Measurements from ENCODE around the gene CYB5R4. TPM values are rescaled to one million over a fixed set of nuclear protein-coding genes. Genes with fewer than 3 reads are reported as not detected.

Gene CYB5R4
- total and polyA plus RNA-seq, 2 donors (not counting 1 experiment from before 2014, with no cell fraction given): 11.8 to 39.6 TPM

GRCh38 chr6:83914953-83915352 lies 55.5 kb downstream of the CYB5R4 start:
- no CpG with 5 or more reads among the region's 1 CpG for WGBS (ENCODE audit: insufficient coverage)
- Mint-ChIP-seq H3K27ac (no peak overlapping the region), H3K27me3 (no peaks in the 10 kb centered on the region), H3K9me3 (ENCODE audit: insufficient read depth) (no peaks in the 10 kb centered on the region), H3K4me1 (peaks cover 30% of the 10 kb centered on the region), H3K4me3 (no peak overlapping the region)
- H3K27ac ChIP-seq (ENCODE audit: low read length in 2 of 2): no peak overlapping the region
- no peak overlapping the region for H3K4me2 ChIP-seq (replicated peaks; ENCODE audit: low read depth, low read length, poor library complexity, severe bottlenecking)
- H3K4me1 ChIP-seq (ENCODE audit: control insufficient read depth in 2 of 2, insufficient read depth in 2 of 2, low read length in 2 of 2): peaks cover 9 to 16% of the 10 kb centered on the region in 2 donors
- no peaks in the 10 kb centered on the region for H3K27me3 ChIP-seq (replicated peaks in 1 of 4; ENCODE audit: control extremely low read depth in 1 of 4, control insufficient read depth in 3 of 4, insufficient read depth in 4 of 4, low read length in 3 of 4)
- peaks cover 22% of the 10 kb centered on the region for H4K20me1 ChIP-seq (ENCODE audit: control insufficient read depth, insufficient read depth, low read length, poor library complexity, severe bottlenecking)
- ATAC-seq (ENCODE audit: low read depth) (no peak), DNase-seq (no peak)
- ChIA-PET POLR2A (no interaction called here), CTCF (interaction anchor here (0.9 to 1.4 kb wide), 2 partner anchors 9 to 313 kb away, joined by 3 to 4 read pairs; no protein-coding TSS in a partner anchor)
- TF ChIP-seq EZH2 (IDR thresholded peaks at IDR 0.05; ENCODE audit: borderline replicate concordance, insufficient read depth, low read depth, low read length, poor library complexity, severe bottlenecking): no peak
- TF ChIP-seq, protein P1, sequence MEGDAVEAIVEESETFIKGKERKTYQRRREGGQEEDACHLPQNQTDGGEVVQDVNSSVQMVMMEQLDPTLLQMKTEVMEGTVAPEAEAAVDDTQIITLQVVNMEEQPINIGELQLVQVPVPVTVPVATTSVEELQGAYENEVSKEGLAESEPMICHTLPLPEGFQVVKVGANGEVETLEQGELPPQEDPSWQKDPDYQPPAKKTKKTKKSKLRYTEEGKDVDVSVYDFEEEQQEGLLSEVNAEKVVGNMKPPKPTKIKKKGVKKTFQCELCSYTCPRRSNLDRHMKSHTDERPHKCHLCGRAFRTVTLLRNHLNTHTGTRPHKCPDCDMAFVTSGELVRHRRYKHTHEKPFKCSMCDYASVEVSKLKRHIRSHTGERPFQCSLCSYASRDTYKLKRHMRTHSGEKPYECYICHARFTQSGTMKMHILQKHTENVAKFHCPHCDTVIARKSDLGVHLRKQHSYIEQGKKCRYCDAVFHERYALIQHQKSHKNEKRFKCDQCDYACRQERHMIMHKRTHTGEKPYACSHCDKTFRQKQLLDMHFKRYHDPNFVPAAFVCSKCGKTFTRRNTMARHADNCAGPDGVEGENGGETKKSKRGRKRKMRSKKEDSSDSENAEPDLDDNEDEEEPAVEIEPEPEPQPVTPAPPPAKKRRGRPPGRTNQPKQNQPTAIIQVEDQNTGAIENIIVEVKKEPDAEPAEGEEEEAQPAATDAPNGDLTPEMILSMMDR (IDR thresholded peaks at IDR 0.05): no peak
- peaks cover 0 to 10% of the 10 kb centered on the region in 2 experiments for H3K36me3 ChIP-seq (replicated peaks in 1 of 2; ENCODE audit: control extremely low read depth in 1 of 2, control insufficient read depth in 1 of 2, extremely low read depth in 1 of 2, insufficient read depth in 2 of 2, low read length in 1 of 2)
- H3K9ac ChIP-seq (ENCODE audit: low read length): no peak overlapping the region
- H3K4me3 ChIP-seq (ENCODE audit: control extremely low read depth in 1 of 5, extremely low read depth in 1 of 5, insufficient read depth in 1 of 5, low read depth in 2 of 5, low read length in 4 of 5): no peak overlapping the region
- H3K79me2 ChIP-seq (ENCODE audit: control insufficient read depth, insufficient read depth, low read length): peaks cover 20% of the 10 kb centered on the region
- H2AFZ ChIP-seq (ENCODE audit: insufficient read depth, low read depth, low read length, poor library complexity, severe bottlenecking): no peak overlapping the region
- no peaks in the 10 kb centered on the region for H3K9me3 ChIP-seq (ENCODE audit: control extremely low read depth in 1 of 3, control insufficient read depth in 2 of 3, insufficient read depth in 1 of 3, low read length in 2 of 3)
- intact Hi-C loops (cut with micrococcal nuclease): no loop called here

- DNase-seq: no peak
- intact Hi-C loops (cut with micrococcal nuclease): no loop called here
- no peak overlapping the region for H3K4me3 Mint-ChIP-seq
- Histone ChIP-seq H3K79me2 (ENCODE audit: control insufficient read depth, insufficient read depth, low read length) (peaks cover 10% of the 10 kb centered on the region), H3K9ac (ENCODE audit: low read length) (no peak overlapping the region), H4K20me1 (ENCODE audit: control insufficient read depth, insufficient read depth, low read length, poor library complexity, severe bottlenecking) (peaks cover 15% of the 10 kb centered on the region), H3K4me2 (replicated peaks; ENCODE audit: low read depth, low read length, poor library complexity, severe bottlenecking) (no peak overlapping the region), H3K27me3 (replicated peaks in 1 of 4; ENCODE audit: control extremely low read depth in 1 of 4, control insufficient read depth in 3 of 4, insufficient read depth in 4 of 4, low read length in 3 of 4) (no peaks in the 10 kb centered on the region), H3K27ac (ENCODE audit: low read length in 2 of 2) (no peak overlapping the region), H3K36me3 (replicated peaks in 1 of 2; ENCODE audit: control extremely low read depth in 1 of 2, control insufficient read depth in 1 of 2, extremely low read depth in 1 of 2, insufficient read depth in 2 of 2, low read length in 1 of 2) (peaks cover 0 to 20% of the 10 kb centered on the region in 2 experiments), H3K9me3 (ENCODE audit: control extremely low read depth in 1 of 3, control insufficient read depth in 2 of 3, insufficient read depth in 1 of 3, low read length in 2 of 3) (no peaks in the 10 kb centered on the region), H3K4me3 (ENCODE audit: control extremely low read depth in 1 of 5, extremely low read depth in 1 of 5, insufficient read depth in 1 of 5, low read depth in 2 of 5, low read length in 4 of 5) (no peak overlapping the region), H3K4me1 (ENCODE audit: control insufficient read depth in 2 of 2, insufficient read depth in 2 of 2, low read length in 2 of 2) (peaks cover 9 to 16% of the 10 kb centered on the region in 2 donors), H2AFZ (ENCODE audit: insufficient read depth, low read depth, low read length, poor library complexity, severe bottlenecking) (no peak overlapping the region)
- no peak overlapping the region for H3K27ac Mint-ChIP-seq
- peaks cover 23% of the 10 kb centered on the region for H3K4me1 Mint-ChIP-seq
- no peak for ATAC-seq (ENCODE audit: low read depth)
- CTCF ChIA-PET: no interaction called here
- POLR2A ChIA-PET: no interaction called here
- H3K9me3 Mint-ChIP-seq (ENCODE audit: insufficient read depth): no peaks in the 10 kb centered on the region
- H3K27me3 Mint-ChIP-seq: no peaks in the 10 kb centered on the region
- no peak for TF ChIP-seq EZH2 (IDR thresholded peaks at IDR 0.05; ENCODE audit: borderline replicate concordance, insufficient read depth, low read depth, low read length, poor library complexity, severe bottlenecking)
Observed at GRCh38 chr6:83917001-83917400, 57.5 kb downstream of the CYB5R4 start.
